WTC11 (cell line): ENCODE results near the gene ALDH3A2.

Source experiments
- ATF1 ChIP-seq: sonication (generic); formaldehyde crosslinking; IDR thresholded peaks from 2 replicates; pipeline ENCODE4 v1.8.1; 2023; ENCODE audit warnings: mild to moderate bottlenecking, moderate library complexity, missing genetic modification reagents
- E2F5 ChIP-seq: sonication (generic); formaldehyde crosslinking; IDR thresholded peaks from 2 replicates; pipeline ENCODE4 v1.8.1; 2022; ENCODE audit warnings: mild to moderate bottlenecking, moderate library complexity, missing genetic modification reagents
- IRF2 ChIP-seq: sonication (generic); formaldehyde crosslinking; IDR thresholded peaks from 2 replicates; pipeline ENCODE4 v1.8.0; 2022; ENCODE audit warnings: low read depth, missing genetic modification reagents, borderline replicate concordance
- JUN ChIP-seq: sonication (generic); formaldehyde crosslinking; IDR thresholded peaks from 2 replicates; pipeline ENCODE4 v1.8.0; 2023; ENCODE audit warnings: mild to moderate bottlenecking, missing genetic modification reagents
- KAT7 ChIP-seq: sonication (generic); formaldehyde crosslinking; IDR thresholded peaks from 2 replicates; pipeline ENCODE4 v1.8.1; 2023; ENCODE audit warnings: missing genetic modification reagents, mild to moderate bottlenecking, borderline replicate concordance
- MLX ChIP-seq: sonication (generic); formaldehyde crosslinking; IDR thresholded peaks from 2 replicates; pipeline ENCODE4 v1.8.1; 2023; ENCODE audit warnings: mild to moderate bottlenecking, missing genetic modification reagents, moderate library complexity
- NR2C2 ChIP-seq: sonication (generic); formaldehyde crosslinking; IDR thresholded peaks from 2 replicates; pipeline ENCODE4 v1.8.0; 2022; ENCODE audit warnings: mild to moderate bottlenecking, missing genetic modification reagents
- SMAD3 ChIP-seq: sonication (generic); formaldehyde crosslinking; IDR thresholded peaks from 2 replicates; pipeline ENCODE4 v1.8.0; 2022; ENCODE audit warnings: missing genetic modification reagents, mild to moderate bottlenecking, borderline replicate concordance
- SP1 ChIP-seq: sonication (generic); formaldehyde crosslinking; conservative IDR thresholded peaks from 2 replicates; pipeline ENCODE4 v1.8.1; 2022; ENCODE audit warnings: missing genetic modification reagents
- USF2 ChIP-seq: sonication (generic); formaldehyde crosslinking; IDR thresholded peaks from 2 replicates; pipeline ENCODE4 v1.8.1; 2023; ENCODE audit warnings: mild to moderate bottlenecking, missing genetic modification reagents, moderate library complexity
- TF ChIP-seq, protein P1 (sequence below): fragments of 200-600 bp; IDR thresholded peaks from 2 replicates; pipeline ENCODE4 v1.8.0; 2022; ENCODE audit warnings: antibody characterized with exemption
- TF ChIP-seq, protein P2 (sequence below): sonication (generic); formaldehyde crosslinking; IDR thresholded peaks from 2 replicates; pipeline ENCODE4 v1.8.0; 2022; ENCODE audit warnings: mild to moderate bottlenecking, missing genetic modification reagents

- TF ChIP-seq, protein P1, sequence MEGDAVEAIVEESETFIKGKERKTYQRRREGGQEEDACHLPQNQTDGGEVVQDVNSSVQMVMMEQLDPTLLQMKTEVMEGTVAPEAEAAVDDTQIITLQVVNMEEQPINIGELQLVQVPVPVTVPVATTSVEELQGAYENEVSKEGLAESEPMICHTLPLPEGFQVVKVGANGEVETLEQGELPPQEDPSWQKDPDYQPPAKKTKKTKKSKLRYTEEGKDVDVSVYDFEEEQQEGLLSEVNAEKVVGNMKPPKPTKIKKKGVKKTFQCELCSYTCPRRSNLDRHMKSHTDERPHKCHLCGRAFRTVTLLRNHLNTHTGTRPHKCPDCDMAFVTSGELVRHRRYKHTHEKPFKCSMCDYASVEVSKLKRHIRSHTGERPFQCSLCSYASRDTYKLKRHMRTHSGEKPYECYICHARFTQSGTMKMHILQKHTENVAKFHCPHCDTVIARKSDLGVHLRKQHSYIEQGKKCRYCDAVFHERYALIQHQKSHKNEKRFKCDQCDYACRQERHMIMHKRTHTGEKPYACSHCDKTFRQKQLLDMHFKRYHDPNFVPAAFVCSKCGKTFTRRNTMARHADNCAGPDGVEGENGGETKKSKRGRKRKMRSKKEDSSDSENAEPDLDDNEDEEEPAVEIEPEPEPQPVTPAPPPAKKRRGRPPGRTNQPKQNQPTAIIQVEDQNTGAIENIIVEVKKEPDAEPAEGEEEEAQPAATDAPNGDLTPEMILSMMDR: peak; percentile 64; the same call in 1 of the 2 replicates
- no peak for TF ChIP-seq SMAD3 (CRISPR knock-in tag)
- no peak for TF ChIP-seq JUN (CRISPR knock-in tag)
- no peak for TF ChIP-seq NR2C2 (CRISPR knock-in tag)
- no peak for TF ChIP-seq USF2
- no peak for TF ChIP-seq KAT7
- no peak for TF ChIP-seq SP1 (CRISPR knock-in tag)
- TF ChIP-seq ATF1: no peak
- TF ChIP-seq, protein P2, sequence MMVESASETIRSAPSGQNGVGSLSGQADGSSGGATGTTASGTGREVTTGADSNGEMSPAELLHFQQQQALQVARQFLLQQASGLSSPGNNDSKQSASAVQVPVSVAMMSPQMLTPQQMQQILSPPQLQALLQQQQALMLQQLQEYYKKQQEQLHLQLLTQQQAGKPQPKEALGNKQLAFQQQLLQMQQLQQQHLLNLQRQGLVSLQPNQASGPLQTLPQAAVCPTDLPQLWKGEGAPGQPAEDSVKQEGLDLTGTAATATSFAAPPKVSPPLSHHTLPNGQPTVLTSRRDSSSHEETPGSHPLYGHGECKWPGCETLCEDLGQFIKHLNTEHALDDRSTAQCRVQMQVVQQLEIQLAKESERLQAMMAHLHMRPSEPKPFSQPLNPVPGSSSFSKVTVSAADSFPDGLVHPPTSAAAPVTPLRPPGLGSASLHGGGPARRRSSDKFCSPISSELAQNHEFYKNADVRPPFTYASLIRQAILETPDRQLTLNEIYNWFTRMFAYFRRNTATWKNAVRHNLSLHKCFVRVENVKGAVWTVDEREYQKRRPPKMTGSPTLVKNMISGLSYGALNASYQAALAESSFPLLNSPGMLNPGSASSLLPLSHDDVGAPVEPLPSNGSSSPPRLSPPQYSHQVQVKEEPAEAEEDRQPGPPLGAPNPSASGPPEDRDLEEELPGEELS (CRISPR knock-in tag): no peak
- no peak for TF ChIP-seq IRF2 (CRISPR knock-in tag)
- TF ChIP-seq MLX (CRISPR knock-in tag): no peak
- no peak for TF ChIP-seq E2F5
Measured at GRCh38 chr17:19645734-19646201, 2.8 kb upstream of the ALDH3A2 start.
